Muscle of back (tissue), 10 donors: ENCODE measurements around the gene ZNF597. TPM values are rescaled to one million over a fixed set of nuclear protein-coding genes. Genes with fewer than 3 reads are reported as not detected.

Experiments used
- polyA plus RNA-seq, 10 donors: library from polyadenylated mRNA; unstranded; fragments of 120-200 nt; gene quantifications; one replicate each; pipeline ENCODE4 v1.2.1, GENCODE V29; 2013; ENCODE audit not compliant: insufficient read length in 10 of 10

The ZNF597 gene
- polyA plus RNA-seq, 10 donors: 1.4 to 2.7 (median 2.3) TPM

Other genes starting within 250 kb of the ZNF597 start
- gene ZNF200, start 208.3 kb downstream of the ZNF597 start, polyA plus RNA-seq: 1 to 10 TPM; 5.1 to 9.2 (median 6.7) TPM
- under 1 TPM; 0.09 to 0.65 (median 0.24) TPM for gene MEFV, start 186.9 kb downstream of the ZNF597 start, polyA plus RNA-seq
- gene ZNF263, start 160.0 kb downstream of the ZNF597 start, polyA plus RNA-seq: 10 to 100 TPM; 22.9 to 34.2 (median 27.5) TPM
- 10 to 100 TPM in 1 of 10 donors, 1 to 10 TPM in 9; 7.2 to 11.6 (median 8.4) TPM for gene TIGD7, start 138.1 kb downstream of the ZNF597 start, polyA plus RNA-seq
- 10 to 100 TPM; 19.4 to 37.1 (median 26.7) TPM for gene ZNF75A, start 138.0 kb downstream of the ZNF597 start, polyA plus RNA-seq
- under 1 TPM in 8 of 10 donors, not detected in 2; 0.20 to 0.50 (median 0.24) TPM for gene OR2C1, start 87.6 kb downstream of the ZNF597 start, polyA plus RNA-seq
- gene ZSCAN32, start 42.5 kb downstream of the ZNF597 start, polyA plus RNA-seq: 10 to 100 TPM in 6 of 10 donors, 1 to 10 TPM in 4; 4.6 to 13.8 (median 10.9) TPM
- gene ZNF174, start 42.3 kb downstream of the ZNF597 start, polyA plus RNA-seq: 1 to 10 TPM; 6.8 to 9.6 (median 8.5) TPM
- 10 to 100 TPM; 27.3 to 36.3 (median 31.1) TPM for gene NAA60, start 176 bp upstream of the ZNF597 start, polyA plus RNA-seq
- not detected for gene C16orf90, start 52.0 kb upstream of the ZNF597 start, polyA plus RNA-seq
- gene CLUAP1, start 57.5 kb upstream of the ZNF597 start, polyA plus RNA-seq: 10 to 100 TPM; 14.8 to 30.1 (median 19.5) TPM
- 1 to 10 TPM in 6 of 10 donors, under 1 TPM in 4; 0.60 to 2.9 (median 1.3) TPM for gene NLRC3, start 133.9 kb upstream of the ZNF597 start, polyA plus RNA-seq
- 1 to 10 TPM; 3.6 to 6.8 (median 4.7) TPM for gene SLX4, start 168.1 kb upstream of the ZNF597 start, polyA plus RNA-seq
- gene DNASE1, start 211.2 kb upstream of the ZNF597 start, polyA plus RNA-seq: 10 to 100 TPM; 12.2 to 21.3 (median 15.9) TPM